Stimulated activated CD8-positive, alpha-beta memory T cell treated with anti-CD3 and anti-CD28 coated beads, Interleukin-15, amount 100 ng/mL, for 1 hour (primary cell): ENCODE results near the gene NOTCH2.

ENCODE experiments used
- DNase-seq: peaks from one replicate; pipeline ENCODE4 v3.0.0-alpha.2; 2020; ENCODE audit warnings: low read depth

NOTCH2 gene

GRCh38 chr1:119874186-119874585 is 195.3 kb downstream of the NOTCH2 start:
- no peak for DNase-seq

- no peak for DNase-seq
These were observed 196.1 kb downstream of the NOTCH2 start for GRCh38 chr1:119873135-119874015.

- DNase-seq = no peak
These were observed 197.6 kb downstream of the NOTCH2 start for GRCh38 chr1:119871881-119872280.

- peak; percentile 56 for DNase-seq
These were observed 198.4 kb downstream of the NOTCH2 start for GRCh38 chr1:119870917-119871596.

GRCh38 chr1:119869995-119870394 is 199.5 kb downstream of the NOTCH2 start:
- no peak for DNase-seq

GRCh38 chr1:119868176-119868575 is 201.3 kb downstream of the NOTCH2 start:
- no peak for DNase-seq

GRCh38 chr1:119866451-119866850 is 203.0 kb downstream of the NOTCH2 start:
- DNase-seq = no peak

GRCh38 chr1:119865627-119866026 is 203.8 kb downstream of the NOTCH2 start:
- no peak for DNase-seq

- no peak for DNase-seq
These were observed 207.2 kb downstream of the NOTCH2 start for GRCh38 chr1:119862276-119862675.
